HCT116 (cell line): Measurements from ENCODE around the gene KCNK16.
A peak's percentile ranks its signal among the peaks of the same experiment; 100 is the strongest.

Experiments used
- ATF3 ChIP-seq: IDR thresholded peaks from 2 replicates; pipeline ENCODE4 v1.6.1; 2012
- CEBPB ChIP-seq: IDR thresholded peaks from 2 replicates; pipeline ENCODE4 v1.6.1; 2012; ENCODE audit warnings: low read depth
- CTCF ChIP-seq, 3 experiments: fragments of 200-600 bp in 1 of 3; sonication (generic) in 1 of 3; IDR thresholded peaks in 2 of 3; conservative IDR thresholded peaks in 1 of 3; 2 replicates each; pipeline ENCODE4 v1.5.1; 2012 to 2017; ENCODE audit warnings: low read depth in 2 of 3, low read length in 2 of 3, antibody characterized with exemption in 1 of 3, borderline replicate concordance in 1 of 3, control low read depth in 1 of 3, mild to moderate bottlenecking in 1 of 3, mixed read lengths in 1 of 3, mixed run types in 1 of 3, moderate library complexity in 1 of 3; ENCODE audit not compliant: insufficient read depth in 1 of 3
- EZH2 ChIP-seq: fragments of 200-600 bp; sonication (generic); IDR thresholded peaks from 2 replicates; pipeline ENCODE4 v1.6.1; 2017; ENCODE audit warnings: antibody characterized with exemption, mixed run types
- JUND ChIP-seq: IDR thresholded peaks from 2 replicates; pipeline ENCODE4 v1.6.1; 2012
- MAX ChIP-seq: IDR thresholded peaks from 2 replicates; pipeline ENCODE4 v1.6.1; 2012
- POLR2A ChIP-seq: IDR thresholded peaks from 2 replicates; pipeline ENCODE4 v1.7.0; 2011; ENCODE audit warnings: borderline replicate concordance; ENCODE audit not compliant: insufficient read depth, insufficient read length; ENCODE audit errors: extremely low read depth
- RAD21 ChIP-seq: IDR thresholded peaks from 2 replicates; pipeline ENCODE4 v1.6.1; 2012; ENCODE audit warnings: low read depth, mild to moderate bottlenecking
- REST ChIP-seq: IDR thresholded peaks from 2 replicates; pipeline ENCODE4 v1.6.1; 2012; ENCODE audit warnings: low read depth
- SIN3A ChIP-seq: IDR thresholded peaks from 2 replicates; pipeline ENCODE4 v1.6.1; 2012; ENCODE audit warnings: low read depth
- SP1 ChIP-seq: IDR thresholded peaks from 2 replicates; pipeline ENCODE4 v1.6.1; 2012; ENCODE audit warnings: low read depth
- SRF ChIP-seq: IDR thresholded peaks from 2 replicates; pipeline ENCODE4 v1.6.1; 2012; ENCODE audit warnings: low read depth
- ZBTB33 ChIP-seq: IDR thresholded peaks from 2 replicates; pipeline ENCODE4 v1.6.1; 2011; ENCODE audit warnings: mild to moderate bottlenecking, low read length, moderate library complexity; ENCODE audit not compliant: insufficient replicate concordance; ENCODE audit errors: extremely low read depth
- ZFX ChIP-seq: fragments of 450-650 bp; IDR thresholded peaks from 2 replicates; pipeline ENCODE4 v1.6.1; 2017

GRCh38 chr6:39303425-39304153 lies 18.9 kb downstream of the KCNK16 start:
- TF ChIP-seq CTCF (IDR thresholded peaks at IDR 0.05 in 2 of 3, conservative IDR thresholded peaks at IDR 0.05 in 1 of 3; ENCODE audit: borderline replicate concordance in 1 of 3, insufficient read depth in 1 of 3, low read depth in 2 of 3, low read length in 2 of 3) (0 out of 6 replicates have a peak, but pooled peaks of 1 of the 3 experiments have one; percentile 1), POLR2A (no peak), REST (no peak), ATF3 (no peak), RAD21 (no peak), EZH2 (no peak), ZBTB33 (no peak), ZFX (no peak), CEBPB (no peak), SIN3A (no peak), JUND (no peak), SRF (no peak), SP1 (no peak), MAX (no peak)
